ENCODE results near the gene MMS19.

The MMS19 gene

GRCh38 chr10:97408496-97408992, 89.7 kb downstream of the MMS19 start:
- Histone ChIP-seq H3K4me3 (ENCODE audit: low read length) (no peak overlapping the region), H3K9me3 (ENCODE audit: low read length) (no peaks in the 10 kb centered on the region), H3K36me3 (ENCODE audit: insufficient read depth, low read length) (no peaks in the 10 kb centered on the region), H3K4me1 (ENCODE audit: insufficient read depth, low read length) (peaks cover under 1% of the 10 kb centered on the region), H2AFZ (ENCODE audit: low read depth, low read length) (no peak overlapping the region), H3K27me3 (ENCODE audit: insufficient read depth, low read length) (no peaks in the 10 kb centered on the region)

All from neuron (in vitro differentiated cells).